H7 (cell line): ENCODE measurements around the gene IFNW1. TPM values are rescaled to one million over a fixed set of nuclear protein-coding genes. Genes with fewer than 3 reads are reported as not detected.
"Not testable (repeated sequence)": the region's sequence is repeated elsewhere in the genome, so short reads cannot be mapped to it uniquely, and the experiment has no call there.

Source experiments
- DNase-seq: peaks from one replicate; pipeline ENCODE4 v3.0.0; 2012
- H3K27me3 ChIP-seq: 2 replicates; pipeline ENCODE4 v1.6.0; 2011; ENCODE audit warnings: mild to moderate bottlenecking, low read length; ENCODE audit not compliant: control insufficient read depth, insufficient read depth
- H3K36me3 ChIP-seq: replicated peaks from 2 replicates; pipeline ENCODE4 v1.5.1; 2011; ENCODE audit warnings: low read length; ENCODE audit not compliant: control insufficient read depth, insufficient read depth
- H3K4me3 ChIP-seq: 2 replicates; pipeline ENCODE4 v1.5.1; 2011; ENCODE audit warnings: low read depth, mild to moderate bottlenecking, control low read depth, low read length, moderate library complexity; ENCODE audit not compliant: insufficient read depth
- total RNA-seq: library from RNA; depleted of rRNA; stranded (reverse); fragments of >200 nt; shearing (Covaris generic); gene quantifications from 2 replicates; pipeline ENCODE4 v1.2.3, GENCODE V29; 2014

IFNW1 gene
- total RNA-seq, 1 experiment from 2014 or later = not detected

DNA sequence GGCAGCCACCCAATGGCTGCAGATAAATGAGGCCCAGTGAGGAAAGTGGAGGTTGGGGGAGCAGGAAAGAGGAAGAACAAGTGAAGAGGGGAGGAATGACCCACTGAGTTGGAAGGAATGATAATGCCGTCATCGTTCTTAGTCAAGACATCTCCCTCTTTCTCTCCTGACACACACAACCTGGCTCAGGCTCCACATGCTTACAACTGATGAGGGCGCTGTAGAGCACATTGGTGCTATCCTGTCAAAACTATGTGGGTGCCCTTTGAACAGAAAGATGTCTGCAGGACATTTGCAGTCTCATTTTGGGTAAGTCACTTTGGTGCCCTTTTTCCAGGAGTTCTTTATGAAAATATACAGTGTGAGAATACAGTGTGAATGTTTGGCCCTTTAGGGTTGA lies 5.9 kb downstream of the IFNW1 start:
- DNase-seq = no peak
- no peak overlapping the region for H3K4me3 ChIP-seq
- H3K36me3 ChIP-seq = no peaks in the 10 kb centered on the region
- no peaks in the 10 kb centered on the region for H3K27me3 ChIP-seq

DNA sequence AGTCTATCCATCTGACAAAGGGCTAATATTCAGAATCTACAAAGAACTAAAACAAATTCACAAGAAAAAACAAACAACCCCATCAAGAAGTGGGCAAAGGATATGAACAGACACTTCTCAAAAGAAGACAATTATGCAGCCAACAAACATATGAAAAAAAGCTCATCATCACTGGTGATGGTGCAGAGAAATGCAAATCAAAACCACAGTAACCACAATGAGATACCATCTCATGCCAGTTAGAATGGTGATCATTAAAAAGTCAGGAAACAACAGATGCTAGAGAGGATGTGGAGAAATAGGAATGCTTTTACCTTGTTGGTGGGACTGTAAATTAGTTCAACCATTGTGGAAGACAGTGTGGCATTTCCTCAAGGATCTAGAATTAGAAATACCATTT lies 13.4 kb downstream of the IFNW1 start:
- H3K27me3 ChIP-seq, H3K36me3 ChIP-seq, DNase-seq, H3K4me3 ChIP-seq: not testable (repeated sequence)

DNA sequence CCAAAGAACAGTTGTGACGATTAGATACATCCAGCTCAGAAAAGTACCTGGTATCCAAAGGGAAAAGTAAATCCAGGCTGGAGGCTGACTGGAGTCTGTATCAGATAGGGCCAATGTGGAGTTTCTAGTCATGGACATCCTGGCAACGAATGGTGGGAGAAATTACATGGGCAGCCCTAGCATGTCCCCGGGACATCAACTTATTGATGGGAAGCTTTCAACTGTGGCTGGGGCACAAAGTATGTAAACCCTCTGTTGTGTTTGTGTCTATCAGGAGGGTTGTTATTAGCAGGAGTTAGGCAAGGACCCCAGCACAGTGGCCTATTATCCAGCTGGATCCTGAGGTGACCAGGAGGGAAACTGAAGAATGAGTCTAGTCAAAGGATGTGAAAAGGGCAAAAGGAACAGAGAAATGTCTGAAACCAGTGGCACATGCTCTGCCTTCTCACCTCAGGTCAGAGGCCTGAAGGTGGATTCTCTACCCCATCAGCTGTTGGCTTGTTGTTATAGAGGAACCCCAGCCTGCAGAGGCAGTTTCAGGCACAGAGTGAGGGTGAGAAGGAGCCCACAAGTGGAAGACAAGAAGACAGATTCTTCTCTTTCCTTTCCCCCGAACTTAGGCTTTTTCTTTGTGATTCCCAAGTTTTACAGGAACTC lies 19.9 kb downstream of the IFNW1 start:
- Histone ChIP-seq H3K36me3 (no peaks in the 10 kb centered on the region), H3K27me3 (no peaks in the 10 kb centered on the region), H3K4me3 (no peak overlapping the region)
- no peak for DNase-seq

DNA sequence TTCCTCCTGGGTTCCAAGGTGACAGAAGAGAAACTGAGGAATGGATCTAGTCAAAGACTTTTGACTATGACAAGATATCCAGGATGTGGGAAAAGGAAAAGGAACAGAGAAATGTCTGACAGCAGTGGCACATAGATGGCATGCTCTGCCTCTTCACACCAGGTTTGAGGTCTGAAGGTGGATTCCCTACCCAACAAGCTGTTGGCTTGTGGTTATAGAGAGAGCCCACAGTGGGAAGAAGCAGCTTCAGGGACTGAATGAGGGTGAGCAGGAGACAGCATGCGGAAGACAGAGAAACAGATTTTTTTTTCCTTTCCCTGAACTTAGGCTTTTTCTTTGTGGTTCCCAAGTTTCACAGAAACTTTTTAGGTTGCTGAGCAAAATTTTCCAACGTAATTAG lies 20.6 kb downstream of the IFNW1 start:
- Histone ChIP-seq H3K27me3 (no peaks in the 10 kb centered on the region), H3K4me3 (no peak overlapping the region), H3K36me3 (no peaks in the 10 kb centered on the region)
- no peak for DNase-seq

DNA sequence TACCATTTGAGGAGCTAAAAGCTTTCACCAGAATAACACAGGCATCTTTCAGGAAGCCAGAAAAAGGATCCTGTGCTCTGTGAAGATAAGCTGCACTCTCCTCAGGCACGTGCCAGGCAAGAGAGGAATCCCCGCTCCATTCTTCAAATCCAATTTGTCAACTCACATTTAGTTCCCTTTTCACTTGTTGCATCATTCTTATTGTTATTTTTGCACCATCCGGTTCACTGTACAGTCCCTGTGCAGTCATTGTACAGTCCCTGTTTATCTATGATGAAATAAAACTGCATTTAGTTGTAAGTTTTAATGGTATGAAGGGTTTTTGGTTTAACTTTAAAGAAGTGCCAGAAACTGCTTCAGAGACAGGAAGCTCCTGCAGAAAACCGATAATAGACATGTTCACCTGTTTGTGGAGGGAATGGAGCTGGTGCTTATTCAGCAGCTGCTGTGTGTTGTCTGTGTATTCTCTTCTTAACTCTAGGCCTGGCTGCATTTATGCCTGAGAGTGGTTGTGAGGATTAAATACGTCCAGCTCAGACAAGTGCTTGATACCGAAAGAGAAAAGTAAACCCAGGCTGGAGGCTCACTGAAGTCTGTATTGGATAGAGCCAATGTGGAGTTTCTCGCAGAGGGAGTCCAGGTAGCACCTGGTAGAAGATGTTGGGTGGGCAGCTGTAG lies 22.4 kb downstream of the IFNW1 start:
- Histone ChIP-seq H3K4me3 (no peak overlapping the region), H3K36me3 (no peaks in the 10 kb centered on the region), H3K27me3 (no peaks in the 10 kb centered on the region)
- no peak for DNase-seq

DNA sequence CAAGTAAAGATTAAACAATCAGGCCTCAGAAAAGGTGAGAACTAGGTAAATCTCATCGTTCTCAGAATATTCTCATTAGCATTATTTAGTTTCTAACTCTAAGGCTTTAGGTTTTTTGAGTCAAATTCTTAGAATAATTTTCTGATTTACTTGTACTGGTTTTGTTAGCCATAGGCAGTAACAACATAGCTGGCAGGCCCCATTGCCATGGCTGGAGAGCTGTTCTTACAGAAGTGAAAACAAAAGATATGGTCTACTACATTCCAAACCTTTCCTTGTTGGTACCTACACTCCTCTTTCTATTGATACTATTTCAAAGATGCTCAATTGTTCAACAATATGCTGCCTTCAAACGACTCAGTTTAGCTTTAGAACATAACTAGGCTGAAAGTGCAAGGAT lies 27.3 kb downstream of the IFNW1 start:
- Histone ChIP-seq H3K36me3 (no peaks in the 10 kb centered on the region), H3K4me3 (no peak overlapping the region), H3K27me3 (no peaks in the 10 kb centered on the region)
- no peak for DNase-seq

DNA sequence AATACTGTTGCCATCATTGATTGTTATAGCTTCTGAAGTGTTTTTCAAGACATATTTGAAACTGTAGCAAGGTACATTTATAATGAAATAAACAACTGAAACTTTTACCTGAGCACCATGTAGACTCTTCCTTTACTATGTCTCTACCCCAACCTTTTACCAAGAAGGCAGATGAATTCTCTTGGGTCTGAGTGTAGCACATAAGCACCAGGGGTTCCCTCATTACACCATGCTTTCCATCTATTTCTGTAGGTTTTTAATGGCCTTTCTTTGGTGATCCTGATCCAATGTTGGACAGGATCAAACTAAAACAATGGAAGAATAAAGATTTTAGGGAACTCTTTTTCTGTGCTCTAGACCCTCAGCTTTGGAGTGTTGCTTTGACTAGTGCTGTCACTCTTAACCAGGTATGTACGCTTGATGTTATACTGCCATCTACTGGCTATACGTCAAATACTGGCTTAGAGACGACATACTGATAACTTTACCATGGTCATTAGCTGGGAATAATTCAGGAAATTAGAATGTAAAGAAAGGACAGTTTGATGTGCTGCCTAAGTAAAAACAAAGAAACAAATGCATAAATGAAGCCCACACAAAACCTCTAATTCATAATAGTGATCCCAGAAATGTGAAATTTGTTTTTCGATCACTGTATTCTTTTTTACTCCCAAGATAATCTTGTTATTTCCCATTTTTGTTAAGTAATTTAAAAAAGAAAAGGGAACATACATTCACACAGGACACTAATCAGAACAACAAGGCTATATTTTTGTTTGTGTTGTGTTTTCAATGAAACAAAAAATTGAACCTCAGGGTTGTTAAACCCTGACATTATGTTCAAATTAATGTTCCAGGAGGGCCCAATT lies 30.7 kb downstream of the IFNW1 start:
- H3K27me3 ChIP-seq = no peaks in the 10 kb centered on the region
- peak; percentile 40 for DNase-seq
- no peaks in the 10 kb centered on the region for H3K36me3 ChIP-seq
- no peak overlapping the region for H3K4me3 ChIP-seq

DNA sequence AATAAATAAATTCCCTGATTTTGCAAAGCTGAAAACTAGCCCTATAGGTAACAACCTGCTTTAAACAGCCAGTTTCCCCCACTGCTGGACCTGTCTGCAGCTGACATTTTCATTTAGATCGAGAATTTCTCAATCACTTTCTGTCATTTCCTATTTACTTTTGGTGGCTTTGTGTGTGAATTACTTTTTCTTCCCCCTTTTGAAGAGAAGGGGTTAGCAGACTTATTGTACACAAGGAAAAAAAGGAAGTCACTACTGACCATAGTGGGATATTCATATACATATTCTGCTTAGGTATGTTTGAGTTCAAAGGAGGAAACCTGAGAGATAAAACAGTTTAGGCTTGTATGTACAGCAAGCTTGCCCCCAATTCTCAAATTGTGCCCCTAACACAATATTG lies 36.8 kb downstream of the IFNW1 start:
- Histone ChIP-seq H3K27me3 (no peaks in the 10 kb centered on the region), H3K4me3 (no peak overlapping the region), H3K36me3 (no peaks in the 10 kb centered on the region)
- DNase-seq = no peak

DNA sequence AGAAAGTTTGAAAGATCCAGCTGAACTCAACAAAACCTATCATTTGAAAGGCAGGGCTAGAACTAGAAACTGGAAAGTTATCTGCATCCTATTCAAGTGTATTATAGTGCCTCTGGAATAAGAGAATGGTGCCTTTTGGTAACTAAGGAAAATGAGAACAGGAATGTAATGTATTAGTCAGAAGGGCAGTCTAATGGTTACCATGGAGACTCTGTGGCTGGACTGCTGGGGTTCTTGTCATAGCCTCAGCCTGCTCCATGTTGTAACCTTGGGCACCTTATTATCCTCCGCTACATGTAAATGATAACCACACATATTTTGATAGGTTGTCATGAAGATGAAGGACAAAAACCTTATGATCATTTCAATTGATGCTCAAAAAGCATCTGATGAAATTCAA lies 39.3 kb downstream of the IFNW1 start:
- Histone ChIP-seq H3K27me3 (no peaks in the 10 kb centered on the region), H3K36me3 (no peaks in the 10 kb centered on the region), H3K4me3 (no peak overlapping the region)
- no peak for DNase-seq

DNA sequence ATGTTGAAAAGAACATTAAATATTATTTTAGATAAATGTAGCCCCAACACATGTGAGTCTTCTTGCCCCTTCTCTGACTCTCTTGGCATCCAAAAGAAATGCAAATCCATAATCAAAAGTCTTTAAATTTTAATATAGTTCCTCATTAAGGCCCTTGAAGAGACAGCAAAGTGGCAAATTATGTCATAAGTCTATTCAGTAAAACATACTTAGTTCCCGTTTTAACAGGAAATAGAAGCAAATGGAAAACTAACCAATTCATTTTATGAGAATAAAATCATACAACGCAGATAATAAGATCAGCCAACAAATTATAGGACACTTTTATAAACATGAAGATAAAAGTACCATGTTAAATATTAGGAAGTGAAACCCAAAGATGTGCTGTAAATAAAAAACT lies 43.8 kb downstream of the IFNW1 start:
- Histone ChIP-seq H3K4me3 (no peak overlapping the region), H3K27me3 (no peaks in the 10 kb centered on the region), H3K36me3 (no peaks in the 10 kb centered on the region)
- no peak for DNase-seq

DNA sequence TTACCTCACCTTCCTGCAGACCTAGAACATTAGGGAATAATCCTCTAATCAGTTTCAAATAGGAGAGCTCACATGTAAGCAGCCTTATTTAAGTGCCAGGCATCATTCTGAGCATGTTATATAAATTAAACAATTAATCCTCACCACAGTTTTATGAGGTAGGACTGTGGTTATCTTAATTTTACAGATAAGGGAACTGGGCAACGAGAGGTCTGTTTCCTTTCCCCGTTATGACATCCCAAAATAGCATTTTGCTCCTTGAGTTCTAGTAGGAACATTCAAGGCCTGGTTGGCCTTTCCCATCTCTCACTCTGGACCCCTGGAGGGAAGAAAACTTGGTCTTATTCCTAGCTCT lies 44.8 kb downstream of the IFNW1 start:
- H3K4me3 ChIP-seq = no peak overlapping the region
- H3K27me3 ChIP-seq = no peaks in the 10 kb centered on the region
- DNase-seq = no peak
- no peaks in the 10 kb centered on the region for H3K36me3 ChIP-seq

DNA sequence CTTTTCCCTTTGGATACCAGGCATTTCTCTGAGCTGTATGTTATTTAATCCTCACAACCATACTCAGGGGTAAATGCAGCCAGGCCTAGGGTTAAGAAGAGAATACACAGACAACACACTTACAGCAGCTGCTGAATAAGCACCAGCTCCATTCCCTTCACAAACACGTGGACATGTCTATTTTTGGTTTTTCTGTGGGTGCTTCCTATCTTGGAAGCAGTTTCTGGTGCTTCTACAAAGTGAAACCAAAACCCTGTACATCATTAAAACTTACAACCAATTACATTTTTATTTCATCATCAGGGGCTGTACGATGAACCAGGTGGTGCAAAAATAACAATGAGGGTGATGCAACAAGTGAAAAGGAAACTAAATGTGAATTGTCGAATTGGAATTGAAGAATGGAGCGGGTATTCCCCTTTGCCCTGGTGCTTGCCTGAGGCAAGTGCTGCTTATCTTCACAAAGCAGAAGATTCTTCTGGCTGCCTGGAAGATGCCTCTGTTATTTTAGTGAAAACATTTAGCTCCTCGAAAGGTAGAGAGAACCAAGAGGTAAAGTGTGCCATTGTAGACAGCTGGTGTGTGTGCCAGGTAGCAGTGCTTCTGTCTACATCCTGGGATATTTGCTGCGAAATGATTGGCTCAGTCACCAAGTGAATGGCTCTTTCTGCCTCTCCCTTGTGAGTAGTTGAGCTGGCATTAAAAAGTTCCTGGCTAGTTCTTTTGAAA lies 45.3 kb downstream of the IFNW1 start:
- H3K27me3 ChIP-seq = no peaks in the 10 kb centered on the region
- no peak for DNase-seq
- H3K36me3 ChIP-seq = no peaks in the 10 kb centered on the region
- H3K4me3 ChIP-seq = no peak overlapping the region

DNA sequence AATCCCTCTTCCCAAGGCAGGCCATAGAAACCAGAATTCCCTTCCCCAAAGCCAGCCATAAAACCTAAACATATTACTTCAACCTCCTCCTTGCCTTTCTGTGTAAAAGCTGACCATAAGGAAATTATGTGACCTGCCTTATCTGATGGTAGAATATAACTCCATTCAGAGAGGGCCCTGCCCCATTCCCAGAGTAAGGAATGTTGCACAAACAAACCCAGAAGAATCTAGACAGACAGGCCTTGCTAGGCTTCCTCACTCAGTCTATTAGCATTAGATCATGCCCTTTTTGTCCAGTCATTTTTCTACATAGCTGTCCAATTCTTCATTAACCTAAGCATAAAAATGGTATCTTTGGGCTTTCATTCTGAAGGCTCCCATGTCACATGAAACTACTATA lies 46.1 kb downstream of the IFNW1 start:
- Histone ChIP-seq H3K4me3 (no peak overlapping the region), H3K36me3 (no peaks in the 10 kb centered on the region), H3K27me3 (no peaks in the 10 kb centered on the region)
- no peak for DNase-seq
